Central memory CD4-positive, alpha-beta T cell (primary cell): ENCODE measurements around the gene PITPNB.

Source experiments
- DNase-seq: peaks from one replicate; pipeline ENCODE4 v3.0.0; 2022

PITPNB gene

DNA sequence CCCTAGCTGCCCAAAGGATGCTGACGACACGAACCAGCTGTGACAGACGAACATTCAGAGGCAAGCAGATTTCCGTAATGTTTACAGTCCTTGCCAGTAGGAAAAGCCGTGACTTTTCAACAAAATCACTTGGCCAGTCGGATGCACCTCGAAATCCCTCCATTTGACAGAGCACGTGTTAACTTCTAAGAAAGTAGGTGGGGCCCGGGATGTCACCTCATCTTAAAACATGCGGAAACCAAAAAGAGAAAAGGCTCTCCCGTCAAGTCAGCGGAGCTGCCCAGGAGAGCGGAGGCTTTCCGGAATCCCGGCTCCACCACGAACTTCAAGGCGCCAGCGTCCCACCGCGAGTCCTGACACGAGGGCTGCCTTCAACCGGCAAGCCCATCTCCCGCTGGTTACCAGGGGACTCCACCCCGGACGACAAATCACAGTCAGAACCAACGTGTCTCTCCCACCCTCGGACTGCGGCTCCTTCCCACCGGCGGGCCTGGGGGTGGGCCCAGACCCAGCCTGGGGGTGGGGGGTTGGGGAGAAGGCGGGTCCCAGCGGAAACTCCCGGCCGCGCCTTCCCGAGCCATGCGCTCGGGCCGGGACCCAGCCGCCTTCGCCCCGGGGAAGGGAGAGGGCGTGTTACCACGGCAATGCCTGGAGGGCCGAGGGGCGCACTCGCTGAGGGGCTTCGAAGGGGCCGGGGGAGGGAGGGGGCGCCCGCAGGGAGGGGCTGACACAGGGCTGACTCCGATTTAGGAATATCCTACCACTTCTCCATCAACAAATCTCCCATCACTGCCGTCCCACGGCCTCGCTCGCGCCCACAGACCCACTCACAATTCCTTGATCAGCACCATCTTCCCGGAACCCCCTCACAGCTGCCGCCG is 475 bp downstream of the PITPNB start:
- peak; percentile 56 for DNase-seq

- no peak for DNase-seq
These were observed 3.1 kb downstream of the PITPNB start for GRCh38 chr22:27915986-27916385.

DNA sequence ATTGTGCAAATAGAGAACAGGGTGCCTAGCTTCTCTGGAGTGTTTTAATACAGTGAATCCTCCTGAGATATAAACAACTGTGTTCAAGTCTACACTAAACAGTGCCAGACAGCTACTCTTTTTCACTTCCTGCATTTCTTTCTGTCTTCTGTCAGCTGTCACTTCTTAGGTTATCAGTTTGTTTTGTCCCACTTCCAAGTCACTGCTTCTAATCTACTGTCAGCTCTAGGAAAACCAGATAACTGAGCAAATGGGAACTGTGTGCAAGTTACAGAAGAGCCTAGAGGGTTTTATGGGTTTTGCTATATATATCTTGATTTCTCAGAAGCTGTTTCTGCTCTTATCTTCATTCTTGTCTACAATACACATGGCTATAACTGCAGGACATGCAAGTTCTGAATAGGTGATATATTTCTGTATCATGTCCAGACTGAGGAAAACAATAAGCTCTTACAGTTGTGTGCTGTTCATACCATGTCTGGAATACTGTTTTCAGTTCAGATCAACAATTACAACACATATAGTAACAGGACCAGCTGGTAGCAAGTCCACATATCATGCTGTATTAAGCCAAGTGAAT is 5.8 kb downstream of the PITPNB start:
- no peak for DNase-seq

- DNase-seq: no peak
These were observed 7.0 kb downstream of the PITPNB start for GRCh38 chr22:27912101-27912500.

GRCh38 chr22:27911330-27911729 is 7.7 kb downstream of the PITPNB start:
- no peak for DNase-seq

- no peak for DNase-seq
These were observed 12.8 kb downstream of the PITPNB start for GRCh38 chr22:27906241-27906640.

DNA sequence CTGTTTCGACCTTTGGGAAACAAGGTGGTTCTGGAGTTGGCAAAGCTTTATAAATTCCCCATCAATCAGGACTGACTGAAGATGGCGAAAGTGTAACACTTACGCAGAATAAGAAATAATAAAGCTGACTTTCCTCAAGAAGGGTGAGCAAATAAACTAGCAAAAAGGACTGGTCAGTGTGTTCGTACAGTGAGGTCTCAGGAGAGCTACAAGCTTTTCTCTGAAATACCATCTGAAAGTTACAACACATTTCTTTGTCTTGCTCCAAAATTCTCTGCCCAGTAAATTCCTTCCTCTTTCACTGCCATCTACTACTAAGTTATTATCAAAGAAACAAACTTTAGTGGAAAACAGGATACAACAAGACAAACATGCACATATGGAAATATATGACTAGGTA is 13.4 kb downstream of the PITPNB start:
- DNase-seq: no peak

DNA sequence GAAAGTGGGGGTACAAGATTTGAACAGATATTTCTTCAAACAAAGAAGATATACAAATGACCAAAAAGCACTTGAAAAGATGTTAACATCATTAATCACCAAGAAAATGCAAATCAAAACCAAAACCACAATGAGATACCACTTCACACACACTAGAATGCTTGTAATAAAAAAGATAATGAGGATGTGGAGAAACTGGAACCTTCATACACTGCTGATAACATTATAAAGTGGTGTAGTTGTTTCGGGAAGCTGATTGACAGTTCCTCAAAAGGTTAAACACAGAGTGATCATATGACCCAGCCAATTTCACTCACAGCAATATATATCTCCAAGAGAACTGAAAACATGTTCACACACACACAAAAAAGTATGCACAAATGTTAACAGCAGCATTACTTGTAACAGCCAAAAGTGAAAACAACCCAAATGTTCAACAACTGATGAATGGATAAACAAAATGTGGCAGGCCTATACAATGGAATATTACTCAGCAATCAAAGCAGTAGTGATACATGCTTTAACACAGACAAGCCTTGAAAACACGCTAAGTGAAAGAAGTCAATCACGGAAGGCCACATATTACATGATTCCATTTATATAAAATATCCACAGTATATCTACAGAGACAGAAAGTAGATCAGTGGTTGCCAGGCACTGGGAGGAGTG is 15.1 kb downstream of the PITPNB start:
- no peak for DNase-seq

GRCh38 chr22:27900153-27900552 is 18.9 kb downstream of the PITPNB start:
- DNase-seq: no peak

DNA sequence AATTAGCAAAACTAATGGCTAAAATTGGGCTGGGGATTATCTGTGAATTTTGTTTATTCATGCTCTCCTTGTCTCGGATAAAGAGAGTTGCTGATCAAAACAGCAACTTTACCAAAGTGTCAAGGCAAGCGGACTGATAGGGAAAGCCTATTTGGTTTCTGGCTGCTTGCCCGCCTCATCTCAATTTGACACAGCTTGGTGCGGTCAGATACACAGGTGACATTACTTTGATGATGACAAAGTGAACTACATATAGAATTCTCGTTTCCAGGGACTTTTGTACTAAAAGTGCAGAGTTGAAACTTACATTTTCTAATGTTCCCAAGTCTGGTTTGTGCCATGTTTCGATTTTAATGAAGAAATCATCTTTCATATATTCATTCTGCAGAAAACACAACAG is 22.8 kb downstream of the PITPNB start:
- no peak for DNase-seq

- DNase-seq: no peak
These were observed 23.5 kb downstream of the PITPNB start for GRCh38 chr22:27895600-27895999.

DNA sequence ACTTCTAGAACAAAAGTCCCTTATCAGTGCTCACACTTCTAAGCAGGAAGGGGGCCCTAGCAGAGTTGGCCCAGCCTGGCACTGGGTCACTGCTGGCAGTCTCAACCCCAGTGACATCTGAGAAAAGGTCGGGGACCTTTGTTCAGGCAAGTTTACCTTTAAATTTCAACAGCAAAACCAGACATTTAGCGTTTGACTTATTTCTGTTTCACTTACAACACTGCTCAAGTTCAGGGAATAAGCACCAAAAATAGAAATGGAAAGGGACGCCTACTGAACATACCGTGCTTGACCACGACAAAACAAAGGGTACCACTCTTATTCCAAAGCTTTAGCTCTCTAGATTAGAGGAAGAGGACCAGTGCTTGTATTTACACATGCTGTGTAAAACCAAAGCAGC is 26.2 kb downstream of the PITPNB start:
- DNase-seq: no peak

GRCh38 chr22:27892064-27892463 is 27.0 kb downstream of the PITPNB start:
- no peak for DNase-seq

DNA sequence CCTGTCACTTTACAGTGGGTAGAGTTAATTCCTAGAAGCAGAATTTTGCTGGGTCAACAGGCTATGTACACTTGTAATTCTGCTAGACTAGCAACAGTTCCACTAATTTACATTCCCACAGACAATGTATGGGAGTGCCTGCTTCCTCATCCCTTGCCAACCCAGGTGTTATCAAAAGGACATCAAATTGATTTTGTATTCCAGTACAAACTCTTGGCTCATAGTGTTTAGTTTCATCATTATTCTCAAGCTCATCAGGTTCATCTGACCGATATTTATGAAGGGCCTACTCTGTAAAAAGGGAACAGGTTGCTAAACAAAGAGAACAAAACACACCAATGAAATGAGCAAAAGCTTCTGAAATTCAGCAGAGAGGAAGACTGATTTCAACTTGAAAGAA is 30.7 kb downstream of the PITPNB start:
- DNase-seq: no peak

- no peak for DNase-seq
These were observed 32.3 kb downstream of the PITPNB start for GRCh38 chr22:27886843-27887151.

DNA sequence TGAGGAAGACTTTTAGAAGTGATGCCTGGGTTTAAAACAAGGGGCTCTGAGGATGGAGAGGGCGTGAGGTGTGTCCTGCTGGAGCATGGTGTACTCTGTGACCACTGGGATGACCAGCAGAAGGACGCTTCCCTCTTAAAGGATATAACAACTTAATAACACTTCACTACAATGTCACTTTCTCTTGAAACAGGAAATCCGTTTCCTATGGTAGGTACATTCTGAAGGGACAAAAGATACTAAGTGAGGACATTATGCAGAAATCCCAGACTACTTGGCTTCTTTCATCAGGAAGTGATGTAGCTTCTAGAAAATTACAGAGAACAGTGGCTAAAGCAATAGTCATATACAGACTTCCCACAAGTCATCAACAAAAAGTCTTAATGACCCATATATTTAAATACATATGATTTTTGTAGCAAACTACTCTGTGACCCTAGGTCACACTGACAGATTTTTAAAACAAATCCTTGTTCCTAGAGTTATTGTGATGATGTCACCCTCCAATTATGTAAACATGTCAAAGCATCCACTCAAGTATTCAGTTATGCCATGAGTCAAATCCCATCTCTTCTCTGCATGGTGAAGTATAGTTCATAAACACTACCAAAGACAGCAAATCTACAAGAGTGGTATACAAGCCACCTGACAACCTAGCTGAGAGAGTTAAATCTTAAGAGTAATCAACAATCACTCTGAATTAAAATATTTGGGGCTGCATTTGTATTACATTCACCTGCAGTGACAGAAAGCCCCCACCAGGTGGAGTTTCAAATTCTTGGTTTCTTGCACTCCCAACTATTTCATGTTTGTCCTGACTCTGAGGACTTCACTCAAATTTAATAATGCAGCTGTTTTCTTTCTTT is 32.8 kb downstream of the PITPNB start:
- DNase-seq: peak; percentile 26

GRCh38 chr22:27883656-27884350 is 35.3 kb downstream of the PITPNB start:
- DNase-seq: no peak

- DNase-seq: no peak
These were observed 36.4 kb downstream of the PITPNB start for GRCh38 chr22:27882507-27883290.

DNA sequence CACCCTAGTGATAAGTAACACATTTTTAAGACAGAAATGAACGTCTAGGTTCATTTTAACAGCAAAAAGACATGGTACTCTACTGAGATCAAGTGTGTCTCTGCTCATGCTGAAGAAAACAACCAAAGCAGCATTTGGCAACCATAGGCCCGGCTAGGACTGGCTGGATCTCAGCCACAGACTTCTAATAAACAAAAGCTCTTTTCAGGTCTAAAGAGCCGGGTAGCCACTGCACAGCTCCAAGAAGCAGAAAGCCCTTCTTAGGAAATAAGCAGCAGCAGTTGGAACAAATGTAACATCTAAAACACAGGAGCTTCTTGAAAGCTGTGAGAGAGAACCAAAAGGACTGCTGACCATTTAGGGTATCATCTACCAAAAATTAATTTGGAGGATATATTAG is 37.6 kb downstream of the PITPNB start:
- no peak for DNase-seq

- DNase-seq: peak; percentile 17
These were observed 38.2 kb downstream of the PITPNB start for GRCh38 chr22:27880778-27881394.

GRCh38 chr22:27879923-27880322 is 39.1 kb downstream of the PITPNB start:
- DNase-seq: no peak
